Measurements from ENCODE around the gene EFCAB9.

DNA sequence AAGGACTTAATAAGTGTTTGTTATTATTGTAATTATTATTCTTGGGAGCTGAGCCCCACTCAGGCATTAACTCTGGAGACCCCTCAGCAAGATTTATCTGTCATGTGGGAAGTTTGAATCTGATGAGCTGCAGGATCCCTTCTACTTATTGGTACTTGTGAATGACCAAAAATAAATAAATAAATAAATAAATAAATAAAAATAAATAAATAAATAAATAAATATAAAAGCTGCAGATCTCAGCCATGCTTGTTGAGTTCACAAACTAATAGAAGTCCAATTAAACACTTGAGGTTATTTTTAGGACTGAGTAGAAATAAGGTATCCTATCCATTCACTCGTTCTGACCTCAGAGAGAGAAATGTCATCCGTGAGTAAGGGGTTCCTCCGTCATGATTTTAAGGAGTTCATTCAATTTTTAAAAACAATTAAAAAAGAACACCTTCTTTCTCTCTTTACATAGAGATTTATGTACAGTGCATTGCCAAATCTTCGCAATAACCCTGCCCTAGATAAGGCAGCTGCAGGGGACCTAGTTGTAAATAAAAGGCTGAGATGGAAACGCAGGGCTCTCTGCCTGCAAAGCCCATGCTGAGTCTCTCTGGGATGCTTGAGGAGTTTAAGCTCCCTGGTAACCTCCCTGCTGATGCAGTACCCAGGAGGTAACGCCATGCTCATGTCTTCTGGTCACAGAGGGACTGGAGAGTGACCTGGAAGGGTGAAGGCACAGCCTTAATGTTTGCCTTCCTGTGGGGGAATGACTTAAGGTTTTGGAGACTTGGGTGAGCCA is 1.2 kb downstream of the EFCAB9 start:
- TF ChIP-seq, protein P1, sequence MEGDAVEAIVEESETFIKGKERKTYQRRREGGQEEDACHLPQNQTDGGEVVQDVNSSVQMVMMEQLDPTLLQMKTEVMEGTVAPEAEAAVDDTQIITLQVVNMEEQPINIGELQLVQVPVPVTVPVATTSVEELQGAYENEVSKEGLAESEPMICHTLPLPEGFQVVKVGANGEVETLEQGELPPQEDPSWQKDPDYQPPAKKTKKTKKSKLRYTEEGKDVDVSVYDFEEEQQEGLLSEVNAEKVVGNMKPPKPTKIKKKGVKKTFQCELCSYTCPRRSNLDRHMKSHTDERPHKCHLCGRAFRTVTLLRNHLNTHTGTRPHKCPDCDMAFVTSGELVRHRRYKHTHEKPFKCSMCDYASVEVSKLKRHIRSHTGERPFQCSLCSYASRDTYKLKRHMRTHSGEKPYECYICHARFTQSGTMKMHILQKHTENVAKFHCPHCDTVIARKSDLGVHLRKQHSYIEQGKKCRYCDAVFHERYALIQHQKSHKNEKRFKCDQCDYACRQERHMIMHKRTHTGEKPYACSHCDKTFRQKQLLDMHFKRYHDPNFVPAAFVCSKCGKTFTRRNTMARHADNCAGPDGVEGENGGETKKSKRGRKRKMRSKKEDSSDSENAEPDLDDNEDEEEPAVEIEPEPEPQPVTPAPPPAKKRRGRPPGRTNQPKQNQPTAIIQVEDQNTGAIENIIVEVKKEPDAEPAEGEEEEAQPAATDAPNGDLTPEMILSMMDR (IDR thresholded peaks at IDR 0.05; ENCODE audit: insufficient read depth, low read length): no peak
- TF ChIP-seq, protein P2, sequence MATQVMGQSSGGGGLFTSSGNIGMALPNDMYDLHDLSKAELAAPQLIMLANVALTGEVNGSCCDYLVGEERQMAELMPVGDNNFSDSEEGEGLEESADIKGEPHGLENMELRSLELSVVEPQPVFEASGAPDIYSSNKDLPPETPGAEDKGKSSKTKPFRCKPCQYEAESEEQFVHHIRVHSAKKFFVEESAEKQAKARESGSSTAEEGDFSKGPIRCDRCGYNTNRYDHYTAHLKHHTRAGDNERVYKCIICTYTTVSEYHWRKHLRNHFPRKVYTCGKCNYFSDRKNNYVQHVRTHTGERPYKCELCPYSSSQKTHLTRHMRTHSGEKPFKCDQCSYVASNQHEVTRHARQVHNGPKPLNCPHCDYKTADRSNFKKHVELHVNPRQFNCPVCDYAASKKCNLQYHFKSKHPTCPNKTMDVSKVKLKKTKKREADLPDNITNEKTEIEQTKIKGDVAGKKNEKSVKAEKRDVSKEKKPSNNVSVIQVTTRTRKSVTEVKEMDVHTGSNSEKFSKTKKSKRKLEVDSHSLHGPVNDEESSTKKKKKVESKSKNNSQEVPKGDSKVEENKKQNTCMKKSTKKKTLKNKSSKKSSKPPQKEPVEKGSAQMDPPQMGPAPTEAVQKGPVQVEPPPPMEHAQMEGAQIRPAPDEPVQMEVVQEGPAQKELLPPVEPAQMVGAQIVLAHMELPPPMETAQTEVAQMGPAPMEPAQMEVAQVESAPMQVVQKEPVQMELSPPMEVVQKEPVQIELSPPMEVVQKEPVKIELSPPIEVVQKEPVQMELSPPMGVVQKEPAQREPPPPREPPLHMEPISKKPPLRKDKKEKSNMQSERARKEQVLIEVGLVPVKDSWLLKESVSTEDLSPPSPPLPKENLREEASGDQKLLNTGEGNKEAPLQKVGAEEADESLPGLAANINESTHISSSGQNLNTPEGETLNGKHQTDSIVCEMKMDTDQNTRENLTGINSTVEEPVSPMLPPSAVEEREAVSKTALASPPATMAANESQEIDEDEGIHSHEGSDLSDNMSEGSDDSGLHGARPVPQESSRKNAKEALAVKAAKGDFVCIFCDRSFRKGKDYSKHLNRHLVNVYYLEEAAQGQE (IDR thresholded peaks at IDR 0.05; ENCODE audit: insufficient replicate concordance, low read depth): no peak
- no peak for TF ChIP-seq GABPA (IDR thresholded peaks at IDR 0.05; ENCODE audit: low read depth)
- TF ChIP-seq POLR2AphosphoS5 (IDR thresholded peaks at IDR 0.05; ENCODE audit: low read depth): no peak

Data from HL-60 (cell line).